ENCODE data around the gene RNF138.

- TF ChIP-seq, protein P1, sequence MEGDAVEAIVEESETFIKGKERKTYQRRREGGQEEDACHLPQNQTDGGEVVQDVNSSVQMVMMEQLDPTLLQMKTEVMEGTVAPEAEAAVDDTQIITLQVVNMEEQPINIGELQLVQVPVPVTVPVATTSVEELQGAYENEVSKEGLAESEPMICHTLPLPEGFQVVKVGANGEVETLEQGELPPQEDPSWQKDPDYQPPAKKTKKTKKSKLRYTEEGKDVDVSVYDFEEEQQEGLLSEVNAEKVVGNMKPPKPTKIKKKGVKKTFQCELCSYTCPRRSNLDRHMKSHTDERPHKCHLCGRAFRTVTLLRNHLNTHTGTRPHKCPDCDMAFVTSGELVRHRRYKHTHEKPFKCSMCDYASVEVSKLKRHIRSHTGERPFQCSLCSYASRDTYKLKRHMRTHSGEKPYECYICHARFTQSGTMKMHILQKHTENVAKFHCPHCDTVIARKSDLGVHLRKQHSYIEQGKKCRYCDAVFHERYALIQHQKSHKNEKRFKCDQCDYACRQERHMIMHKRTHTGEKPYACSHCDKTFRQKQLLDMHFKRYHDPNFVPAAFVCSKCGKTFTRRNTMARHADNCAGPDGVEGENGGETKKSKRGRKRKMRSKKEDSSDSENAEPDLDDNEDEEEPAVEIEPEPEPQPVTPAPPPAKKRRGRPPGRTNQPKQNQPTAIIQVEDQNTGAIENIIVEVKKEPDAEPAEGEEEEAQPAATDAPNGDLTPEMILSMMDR (IDR thresholded peaks at IDR 0.05 in 4 of 5, conservative IDR thresholded peaks at IDR 0.05 in 1 of 5): no peak
- no peak for TF ChIP-seq POLR2A (IDR thresholded peaks at IDR 0.05)
Measured at GRCh38 chr18:32112826-32113225, 21.2 kb downstream of the RNF138 start.

Measured in gastrocnemius medialis (tissue), 4 donors.